BLaER1 (cell line): ENCODE measurements around the gene ISY1.
A peak's percentile ranks its signal among the peaks of the same experiment; 100 is the strongest.
"Not testable (repeated sequence)": the region's sequence is repeated elsewhere in the genome, so short reads cannot be mapped to it uniquely, and the experiment has no call there.

Source experiments
- H3K27ac ChIP-seq: shearing (Covaris generic); formaldehyde crosslinking; 2 replicates; pipeline ENCODE4 v1.8.1; 2022
- H3K27me3 ChIP-seq: shearing (Covaris generic); formaldehyde crosslinking; 2 replicates; pipeline ENCODE4 v1.8.1; 2022
- H3K36me3 ChIP-seq: shearing (Covaris generic); formaldehyde crosslinking; 2 replicates; pipeline ENCODE4 v1.8.1; 2022
- H3K4me1 ChIP-seq: shearing (Covaris generic); formaldehyde crosslinking; 2 replicates; pipeline ENCODE4 v1.8.1; 2022
- H3K4me2 ChIP-seq: shearing (Covaris generic); formaldehyde crosslinking; 2 replicates; pipeline ENCODE4 v1.8.1; 2022
- H3K4me3 ChIP-seq: shearing (Covaris generic); formaldehyde crosslinking; 2 replicates; pipeline ENCODE4 v1.8.1; 2022
- H3K9ac ChIP-seq: shearing (Covaris generic); formaldehyde crosslinking; 2 replicates; pipeline ENCODE4 v1.8.1; 2022
- H3K9me3 ChIP-seq: shearing (Covaris generic); formaldehyde crosslinking; 2 replicates; pipeline ENCODE4 v1.8.1; 2022
- H4K20me1 ChIP-seq: shearing (Covaris generic); formaldehyde crosslinking; 2 replicates; pipeline ENCODE4 v1.8.1; 2022
- Cebpa-rat ChIP-seq: shearing (Covaris generic); IDR thresholded peaks from 2 replicates; pipeline ENCODE4 v1.8.1; 2022

The ISY1 gene

GRCh38 chr3:129095285-129095684 lies 65.6 kb downstream of the ISY1 start:
- H3K27ac ChIP-seq = no peak overlapping the region
- H3K9me3 ChIP-seq = peaks cover 15% of the 10 kb centered on the region; the same call in 1 of the 2 replicates
- no peak overlapping the region for H3K4me3 ChIP-seq
- H4K20me1 ChIP-seq = peaks cover 51% of the 10 kb centered on the region
- H3K9ac ChIP-seq = no peak overlapping the region
- H3K27me3 ChIP-seq = no peaks in the 10 kb centered on the region
- no peak for TF ChIP-seq Cebpa-rat
- peaks cover 16% of the 10 kb centered on the region for H3K4me1 ChIP-seq
- no peak overlapping the region for H3K4me2 ChIP-seq
- H3K36me3 ChIP-seq = peaks cover 88% of the 10 kb centered on the region

GRCh38 chr3:129088312-129088711 lies 72.6 kb downstream of the ISY1 start:
- not testable (repeated sequence) for H3K27me3 ChIP-seq, H3K9me3 ChIP-seq, H3K4me3 ChIP-seq, H4K20me1 ChIP-seq, H3K27ac ChIP-seq, H3K9ac ChIP-seq, H3K4me2 ChIP-seq
- peaks cover 29% of the 10 kb centered on the region for H3K36me3 ChIP-seq
- H3K4me1 ChIP-seq = peaks cover 28% of the 10 kb centered on the region

- not testable (repeated sequence) for H4K20me1 ChIP-seq, H3K4me3 ChIP-seq, H3K9ac ChIP-seq, H3K27ac ChIP-seq, H3K9me3 ChIP-seq, H3K27me3 ChIP-seq, H3K4me2 ChIP-seq
- Histone ChIP-seq H3K36me3 (peaks cover 25% of the 10 kb centered on the region), H3K4me1 (peaks cover 28% of the 10 kb centered on the region)
These were observed 73.0 kb downstream of the ISY1 start for GRCh38 chr3:129087904-129088303.

GRCh38 chr3:129087138-129087702 lies 73.6 kb downstream of the ISY1 start:
- H3K27ac ChIP-seq = peak overlapping the region; percentile 59; the same call in 1 of the 2 replicates
- H3K36me3 ChIP-seq = peaks cover 19% of the 10 kb centered on the region
- H3K9me3 ChIP-seq = no peaks in the 10 kb centered on the region
- no peak for TF ChIP-seq Cebpa-rat
- H3K4me2 ChIP-seq = no peak overlapping the region
- H3K27me3 ChIP-seq = no peaks in the 10 kb centered on the region
- H3K4me3 ChIP-seq = no peak overlapping the region
- no peaks in the 10 kb centered on the region for H4K20me1 ChIP-seq
- H3K9ac ChIP-seq = 0 out of 2 replicates have a peak overlapping the region, but pooled peaks have one; percentile 19
- H3K4me1 ChIP-seq = peaks cover 28% of the 10 kb centered on the region

- Histone ChIP-seq H3K27me3 (no peaks in the 10 kb centered on the region), H3K9me3 (no peaks in the 10 kb centered on the region), H3K27ac (0 out of 2 replicates have a peak overlapping the region, but pooled peaks have one; percentile 59), H3K4me2 (no peak overlapping the region), H3K9ac (0 out of 2 replicates have a peak overlapping the region, but pooled peaks have one; percentile 15), H3K36me3 (peaks cover 9% of the 10 kb centered on the region; the same call in 1 of the 2 replicates), H4K20me1 (no peaks in the 10 kb centered on the region), H3K4me1 (peaks cover 17% of the 10 kb centered on the region), H3K4me3 (no peak overlapping the region)
- TF ChIP-seq Cebpa-rat = no peak
These were observed 75.0 kb downstream of the ISY1 start for GRCh38 chr3:129085818-129086217.

- Histone ChIP-seq H3K4me3 (no peak overlapping the region), H3K36me3 (peaks cover 9% of the 10 kb centered on the region; the same call in 1 of the 2 replicates), H3K27ac (no peak overlapping the region), H4K20me1 (no peaks in the 10 kb centered on the region), H3K9me3 (no peaks in the 10 kb centered on the region), H3K4me2 (no peak overlapping the region), H3K9ac (no peak overlapping the region), H3K4me1 (peaks cover 17% of the 10 kb centered on the region), H3K27me3 (no peaks in the 10 kb centered on the region)
- no peak for TF ChIP-seq Cebpa-rat
These were observed 75.6 kb downstream of the ISY1 start for GRCh38 chr3:129085165-129085715.

GRCh38 chr3:129084501-129084900 lies 76.4 kb downstream of the ISY1 start:
- no peaks in the 10 kb centered on the region for H4K20me1 ChIP-seq
- H3K4me1 ChIP-seq = peaks cover 17% of the 10 kb centered on the region
- no peak for TF ChIP-seq Cebpa-rat
- H3K4me2 ChIP-seq = no peak overlapping the region
- H3K27ac ChIP-seq = no peak overlapping the region
- H3K27me3 ChIP-seq = no peaks in the 10 kb centered on the region
- H3K9me3 ChIP-seq = no peaks in the 10 kb centered on the region
- no peak overlapping the region for H3K4me3 ChIP-seq
- peaks cover 9% of the 10 kb centered on the region; the same call in 1 of the 2 replicates for H3K36me3 ChIP-seq
- no peak overlapping the region for H3K9ac ChIP-seq

GRCh38 chr3:129082026-129082425 lies 78.8 kb downstream of the ISY1 start:
- no peaks in the 10 kb centered on the region for H3K27me3 ChIP-seq
- H3K27ac ChIP-seq = peak overlapping the region; percentile 44; the same call in 1 of the 2 replicates
- TF ChIP-seq Cebpa-rat = no peak
- no peak overlapping the region for H3K9ac ChIP-seq
- no peaks in the 10 kb centered on the region for H4K20me1 ChIP-seq
- H3K4me2 ChIP-seq = no peak overlapping the region
- H3K36me3 ChIP-seq = peaks cover 6% of the 10 kb centered on the region; the same call in 1 of the 2 replicates
- peaks cover 17% of the 10 kb centered on the region for H3K4me1 ChIP-seq
- H3K9me3 ChIP-seq = no peaks in the 10 kb centered on the region
- no peak overlapping the region for H3K4me3 ChIP-seq

GRCh38 chr3:129081503-129081902 lies 79.4 kb downstream of the ISY1 start:
- no peaks in the 10 kb centered on the region for H3K27me3 ChIP-seq
- peaks cover 17% of the 10 kb centered on the region for H3K4me1 ChIP-seq
- H3K9ac ChIP-seq = no peak overlapping the region
- no peaks in the 10 kb centered on the region for H3K9me3 ChIP-seq
- peak overlapping the region; percentile 44; the same call in 1 of the 2 replicates for H3K27ac ChIP-seq
- H3K36me3 ChIP-seq = 0 out of 2 replicates have a peak, but pooled peaks cover under 1% of the 10 kb centered on the region
- H4K20me1 ChIP-seq = no peaks in the 10 kb centered on the region
- no peak overlapping the region for H3K4me2 ChIP-seq
- no peak overlapping the region for H3K4me3 ChIP-seq
- TF ChIP-seq Cebpa-rat = no peak

GRCh38 chr3:129078510-129078909 lies 82.4 kb downstream of the ISY1 start:
- no peaks in the 10 kb centered on the region for H3K9me3 ChIP-seq
- H4K20me1 ChIP-seq = no peaks in the 10 kb centered on the region
- no peak overlapping the region for H3K4me3 ChIP-seq
- H3K4me2 ChIP-seq = no peak overlapping the region
- TF ChIP-seq Cebpa-rat = no peak
- no peak overlapping the region for H3K9ac ChIP-seq
- H3K27ac ChIP-seq = no peak overlapping the region
- H3K27me3 ChIP-seq = no peaks in the 10 kb centered on the region
- no peaks in the 10 kb centered on the region; the same call in 1 of the 2 replicates for H3K4me1 ChIP-seq
- no peaks in the 10 kb centered on the region for H3K36me3 ChIP-seq
